HG03354 (cell line): Measurements from ENCODE around the gene USP47.

ENCODE experiments used
- ATAC-seq: cut with Tn5 transposase; IDR thresholded peaks from one replicate; pipeline ENCODE4 v1.9.1; 2021; ENCODE audit warnings: mild to moderate bottlenecking; ENCODE audit not compliant: unreplicated experiment, poor library complexity, severe bottlenecking

USP47 gene

GRCh38 chr11:11975201-11976092 lies 133.7 kb downstream of the USP47 start:
- no peak for ATAC-seq

- ATAC-seq = no peak
Measured at GRCh38 chr11:11976481-11977127, 134.8 kb downstream of the USP47 start.

- no peak for ATAC-seq
Measured at GRCh38 chr11:11977206-11977938, 135.6 kb downstream of the USP47 start.

GRCh38 chr11:11978098-11978637 lies 136.4 kb downstream of the USP47 start:
- ATAC-seq = no peak

- no peak for ATAC-seq
Measured at GRCh38 chr11:11978792-11979487, 137.2 kb downstream of the USP47 start.

- ATAC-seq = no peak
Measured at GRCh38 chr11:11979488-11980117, 137.8 kb downstream of the USP47 start.

- no peak for ATAC-seq
Measured at GRCh38 chr11:11980200-11980599, 138.4 kb downstream of the USP47 start.

- no peak for ATAC-seq
Measured at GRCh38 chr11:11980841-11981308, 139.1 kb downstream of the USP47 start.

- no peak for ATAC-seq
Measured at GRCh38 chr11:11981364-11981763, 139.6 kb downstream of the USP47 start.

GRCh38 chr11:11981840-11982239 lies 140.1 kb downstream of the USP47 start:
- no peak for ATAC-seq

GRCh38 chr11:11982461-11982860 lies 140.7 kb downstream of the USP47 start:
- ATAC-seq = no peak

- ATAC-seq = no peak
Measured at GRCh38 chr11:11982975-11983374, 141.2 kb downstream of the USP47 start.

GRCh38 chr11:11983427-11983826 lies 141.7 kb downstream of the USP47 start:
- ATAC-seq = no peak

GRCh38 chr11:11984563-11984962 lies 142.8 kb downstream of the USP47 start:
- ATAC-seq = no peak

- no peak for ATAC-seq
Measured at GRCh38 chr11:11985016-11985715, 143.4 kb downstream of the USP47 start.

- no peak for ATAC-seq
Measured at GRCh38 chr11:11985954-11986949, 144.5 kb downstream of the USP47 start.

- no peak for ATAC-seq
Measured at GRCh38 chr11:11987503-11988022, 145.8 kb downstream of the USP47 start.
